ENCODE results near the gene HOXD3.

HOXD3 gene

GRCh38 chr2:176118601-176119339 is 38.3 kb upstream of the HOXD3 start:
- TF ChIP-seq REST (IDR thresholded peaks at IDR 0.05; ENCODE audit: insufficient read depth in 1 of 2, low read depth in 2 of 2, low read length in 2 of 2) (no peak), FOXP2 (optimal IDR thresholded peaks at IDR 0.05; ENCODE audit: borderline replicate concordance, extremely low read depth, extremely low read length, insufficient read depth) (no peak)

GRCh38 chr2:176120364-176121189 is 36.5 kb upstream of the HOXD3 start:
- TF ChIP-seq REST (IDR thresholded peaks at IDR 0.05; ENCODE audit: insufficient read depth in 1 of 2, low read depth in 2 of 2, low read length in 2 of 2) (no peak), TAF1 (IDR thresholded peaks at IDR 0.05; ENCODE audit: borderline replicate concordance, insufficient read depth, low read length) (no peak), POLR2AphosphoS5 (IDR thresholded peaks at IDR 0.05; ENCODE audit: low read depth, low read length) (no peak), FOXP2 (optimal IDR thresholded peaks at IDR 0.05; ENCODE audit: borderline replicate concordance, extremely low read depth, extremely low read length, insufficient read depth) (no peak), SIN3A (IDR thresholded peaks at IDR 0.05; ENCODE audit: borderline replicate concordance, insufficient read depth, low read length) (no peak)

GRCh38 chr2:176121190-176122051 is 35.7 kb upstream of the HOXD3 start:
- TF ChIP-seq POLR2AphosphoS5 (IDR thresholded peaks at IDR 0.05; ENCODE audit: low read depth, low read length) (no peak), REST (IDR thresholded peaks at IDR 0.05; ENCODE audit: insufficient read depth in 1 of 2, low read depth in 2 of 2, low read length in 2 of 2) (no peak), SIN3A (IDR thresholded peaks at IDR 0.05; ENCODE audit: borderline replicate concordance, insufficient read depth, low read length) (no peak), TAF1 (IDR thresholded peaks at IDR 0.05; ENCODE audit: borderline replicate concordance, insufficient read depth, low read length) (no peak), FOXP2 (optimal IDR thresholded peaks at IDR 0.05; ENCODE audit: borderline replicate concordance, extremely low read depth, extremely low read length, insufficient read depth) (no peak)

DNA sequence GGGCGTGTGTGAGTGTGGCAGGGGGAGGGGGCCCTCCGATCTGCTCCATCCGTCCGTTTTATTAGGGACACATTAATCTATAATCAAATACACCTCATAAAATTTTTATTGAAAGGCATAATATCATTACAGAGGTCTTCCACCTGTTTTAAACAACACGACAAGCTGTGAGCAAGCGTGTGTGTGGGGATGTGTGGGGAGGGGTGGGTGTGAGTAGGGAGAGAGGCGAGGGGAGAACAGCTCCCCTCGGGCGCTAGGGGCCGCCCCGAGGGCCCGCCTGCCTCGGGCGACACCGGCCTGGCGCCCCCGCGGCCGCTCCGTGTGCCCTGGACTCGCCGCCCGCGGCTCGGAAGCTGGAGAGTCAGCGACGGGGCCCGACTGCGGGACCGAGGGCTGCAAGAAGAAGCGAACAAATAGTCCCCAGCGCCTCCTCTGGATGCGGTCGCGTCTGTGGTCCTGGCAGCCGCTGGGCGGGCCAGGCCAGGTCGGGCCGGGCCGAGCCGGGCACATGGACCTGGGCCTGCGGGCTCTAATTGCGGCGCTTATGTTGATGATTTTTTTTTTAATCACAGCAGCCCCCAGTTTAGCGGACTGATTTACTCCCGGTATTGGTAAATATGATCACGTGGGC is 34.9 kb upstream of the HOXD3 start:
- no peak for TF ChIP-seq SIN3A (IDR thresholded peaks at IDR 0.05; ENCODE audit: borderline replicate concordance, insufficient read depth, low read length)
- no peak for TF ChIP-seq FOXP2 (optimal IDR thresholded peaks at IDR 0.05; ENCODE audit: borderline replicate concordance, extremely low read depth, extremely low read length, insufficient read depth)
- no peak for TF ChIP-seq POLR2AphosphoS5 (IDR thresholded peaks at IDR 0.05; ENCODE audit: low read depth, low read length)
- no peak for TF ChIP-seq REST (IDR thresholded peaks at IDR 0.05; ENCODE audit: insufficient read depth in 1 of 2, low read depth in 2 of 2, low read length in 2 of 2)
- no peak for TF ChIP-seq TAF1 (IDR thresholded peaks at IDR 0.05; ENCODE audit: borderline replicate concordance, insufficient read depth, low read length)

Measured in PFSK-1 (cell line).